LNCAP (cell line): ENCODE data around the gene MYRF.

ENCODE experiments used
- TF ChIP-seq, protein P1 (sequence below): fragments of 450-650 bp; IDR thresholded peaks from 2 replicates; pipeline ENCODE4 v1.5.1; 2017; ENCODE audit warnings: mild to moderate bottlenecking

MYRF gene

DNA sequence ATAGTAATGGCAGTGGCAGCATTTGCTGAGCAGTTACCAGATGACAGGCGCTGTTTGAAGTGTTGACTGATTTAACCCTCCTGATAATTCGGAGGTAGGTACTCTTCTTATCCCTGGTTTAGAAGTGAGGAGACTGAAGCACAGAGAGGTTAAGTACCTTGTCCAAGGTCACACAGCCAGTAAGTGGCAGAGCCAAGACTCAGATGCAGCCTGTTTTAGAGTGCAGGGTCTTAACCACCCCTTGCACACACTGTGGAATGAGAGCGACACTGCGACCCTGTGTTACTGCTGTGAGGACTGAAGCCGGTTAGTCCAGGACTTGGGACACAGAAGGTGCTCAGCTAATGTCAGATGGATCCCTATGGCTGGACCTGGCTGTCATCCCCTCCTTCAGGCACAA is 37.5 kb upstream of the MYRF start:
- TF ChIP-seq, protein P1, sequence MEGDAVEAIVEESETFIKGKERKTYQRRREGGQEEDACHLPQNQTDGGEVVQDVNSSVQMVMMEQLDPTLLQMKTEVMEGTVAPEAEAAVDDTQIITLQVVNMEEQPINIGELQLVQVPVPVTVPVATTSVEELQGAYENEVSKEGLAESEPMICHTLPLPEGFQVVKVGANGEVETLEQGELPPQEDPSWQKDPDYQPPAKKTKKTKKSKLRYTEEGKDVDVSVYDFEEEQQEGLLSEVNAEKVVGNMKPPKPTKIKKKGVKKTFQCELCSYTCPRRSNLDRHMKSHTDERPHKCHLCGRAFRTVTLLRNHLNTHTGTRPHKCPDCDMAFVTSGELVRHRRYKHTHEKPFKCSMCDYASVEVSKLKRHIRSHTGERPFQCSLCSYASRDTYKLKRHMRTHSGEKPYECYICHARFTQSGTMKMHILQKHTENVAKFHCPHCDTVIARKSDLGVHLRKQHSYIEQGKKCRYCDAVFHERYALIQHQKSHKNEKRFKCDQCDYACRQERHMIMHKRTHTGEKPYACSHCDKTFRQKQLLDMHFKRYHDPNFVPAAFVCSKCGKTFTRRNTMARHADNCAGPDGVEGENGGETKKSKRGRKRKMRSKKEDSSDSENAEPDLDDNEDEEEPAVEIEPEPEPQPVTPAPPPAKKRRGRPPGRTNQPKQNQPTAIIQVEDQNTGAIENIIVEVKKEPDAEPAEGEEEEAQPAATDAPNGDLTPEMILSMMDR = no peak

DNA sequence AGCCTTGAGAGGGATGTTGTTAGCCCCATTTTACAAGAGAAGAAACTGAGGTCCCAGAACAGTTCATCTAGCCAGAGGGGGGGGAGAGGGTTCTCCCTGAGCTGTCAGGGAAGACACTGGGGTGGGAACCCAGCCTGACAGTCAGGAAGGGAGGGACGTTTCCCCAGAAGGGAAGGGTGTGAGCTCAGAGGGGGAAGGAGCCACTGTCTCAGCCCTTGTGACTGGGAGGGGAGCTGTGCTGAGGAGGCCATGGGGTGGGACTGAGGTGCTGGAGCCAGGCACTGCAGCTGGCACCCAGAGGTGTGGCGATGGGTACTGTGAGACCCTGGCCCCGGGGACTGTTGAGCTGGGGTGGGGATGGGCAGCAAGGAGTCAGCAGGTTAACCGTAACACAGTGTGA is 36.6 kb upstream of the MYRF start:
- TF ChIP-seq, protein P1 = no peak

- TF ChIP-seq, protein P1 = no peak
Observed at GRCh38 chr11:61716478-61717285, 35.8 kb upstream of the MYRF start.

DNA sequence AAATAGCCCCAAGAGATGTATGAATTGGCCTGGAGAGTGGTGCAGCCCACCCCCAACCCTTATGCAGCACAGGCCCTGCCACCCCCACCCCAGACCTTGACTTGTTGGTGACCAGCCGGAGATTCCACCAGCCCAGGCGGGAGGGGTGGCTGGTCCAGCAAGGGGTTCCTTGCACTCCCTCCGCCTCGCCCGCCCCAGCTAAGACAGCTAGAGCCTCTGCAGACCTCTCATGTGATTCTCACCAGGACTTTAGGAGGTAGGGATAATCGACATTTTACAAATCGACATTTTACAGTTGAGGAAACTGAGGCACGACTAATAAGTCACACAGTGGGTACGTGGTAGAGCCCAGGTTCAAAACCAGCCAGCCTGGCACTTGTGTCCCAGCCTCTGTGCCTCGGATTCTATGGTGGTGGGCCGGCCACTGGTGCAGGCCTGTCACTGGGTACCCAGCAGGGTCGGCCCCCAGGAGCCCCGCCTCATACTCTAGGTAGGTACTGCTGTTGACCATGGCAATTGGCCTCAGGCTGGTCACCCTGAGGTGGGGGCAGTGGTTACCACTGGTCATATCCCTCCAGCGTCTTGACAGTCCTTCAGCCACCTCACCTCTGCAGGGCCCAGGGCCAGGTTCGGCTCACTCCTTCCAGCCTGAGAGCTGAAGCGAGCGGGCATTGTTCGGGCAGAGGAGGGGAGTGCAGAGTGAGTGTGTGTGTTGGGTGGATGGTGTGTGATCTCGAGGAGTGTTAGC is 35.0 kb upstream of the MYRF start:
- TF ChIP-seq, protein P1 = no peak

DNA sequence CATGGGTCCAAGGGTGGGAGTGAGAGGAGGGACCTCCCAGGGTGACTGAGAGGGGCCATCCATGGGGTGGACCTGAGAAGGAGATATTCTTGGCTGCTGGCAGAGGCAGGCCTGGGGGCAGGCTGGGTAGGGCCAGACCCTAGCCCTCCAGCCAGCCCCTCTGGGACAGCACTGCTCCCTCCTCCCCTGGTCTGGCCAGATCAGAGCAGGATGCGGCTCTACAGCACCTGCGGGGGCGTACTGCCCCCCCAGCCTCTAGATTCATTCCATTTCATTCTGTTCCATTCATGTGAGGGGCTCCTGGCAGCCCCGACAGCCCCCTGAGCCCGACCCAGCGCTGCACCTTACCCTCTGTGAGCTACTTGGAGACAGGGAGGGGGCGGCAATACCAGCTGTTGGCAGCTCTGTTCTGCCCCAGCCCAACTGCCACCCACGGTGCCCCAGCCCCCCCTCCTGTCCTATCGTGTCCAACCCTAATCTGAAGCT is 34.3 kb upstream of the MYRF start:
- TF ChIP-seq, protein P1 = no peak

DNA sequence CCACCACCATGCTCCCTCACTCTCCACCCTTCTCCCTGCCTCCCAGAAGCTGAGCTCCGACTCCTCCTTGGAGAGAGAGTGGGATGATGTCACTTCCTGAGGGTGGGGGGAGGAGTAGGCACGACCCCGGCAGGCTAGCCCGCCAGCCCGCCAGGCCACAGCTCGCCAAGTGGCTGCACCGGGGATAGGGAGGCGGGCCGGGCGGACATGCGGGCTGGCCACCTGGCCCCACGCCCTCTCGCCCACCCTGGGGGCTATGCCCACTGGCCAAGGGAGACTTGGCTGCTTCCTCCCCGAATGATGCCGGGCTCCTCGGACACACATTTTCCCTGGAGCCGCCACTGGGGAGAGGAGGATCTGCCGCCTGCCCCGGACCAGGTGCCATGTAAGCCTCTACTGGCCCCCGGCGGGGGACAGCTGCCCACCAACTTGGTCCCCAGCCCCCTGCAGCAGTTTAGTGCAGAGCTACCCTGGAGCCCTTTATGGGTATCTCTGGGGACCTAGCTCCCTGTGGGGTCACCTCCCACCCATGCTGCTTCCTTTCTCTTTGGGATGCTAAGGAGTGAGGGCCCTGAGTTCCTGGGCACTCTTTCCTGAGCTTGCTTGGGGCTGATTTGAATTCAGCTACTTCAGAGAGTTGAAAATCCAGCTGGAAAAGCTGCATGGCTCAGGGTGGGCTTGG is 33.7 kb upstream of the MYRF start:
- TF ChIP-seq, protein P1 = no peak

DNA sequence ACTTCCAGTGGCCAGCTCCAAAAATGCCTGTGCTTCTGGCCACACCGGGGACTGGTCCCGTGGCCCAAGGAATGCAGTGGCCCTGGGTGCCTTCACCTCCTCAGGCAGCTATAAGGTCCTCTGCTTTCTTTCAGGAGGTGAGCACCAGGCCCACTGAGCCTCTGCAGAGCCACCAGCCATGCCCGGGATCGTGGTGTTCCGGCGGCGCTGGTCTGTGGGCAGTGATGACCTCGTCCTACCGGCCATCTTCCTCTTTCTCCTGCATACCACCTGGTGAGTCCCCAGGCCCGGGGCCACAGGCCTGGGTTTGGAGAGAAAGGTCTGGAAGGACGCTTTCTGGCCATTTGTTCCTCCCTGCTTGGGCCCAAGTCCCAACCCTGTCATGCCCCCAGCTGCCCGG is 32.5 kb upstream of the MYRF start:
- TF ChIP-seq, protein P1 = no peak
